Body of pancreas (tissue), 4 donors: ENCODE results near the gene PSMD1.

Source experiments
- POLR2A ChIP-seq, 3 donors: fragments of 450-650 bp; IDR thresholded peaks; one replicate each; pipeline ENCODE4 v1.6.1; 2016; ENCODE audit warnings: antibody characterized with exemption in 3 of 3, mild to moderate bottlenecking in 2 of 3
- TF ChIP-seq, protein P1 (sequence below), 7 experiments: fragments of 450-650 bp in 4 of 7; fragments of 200-600 bp in 3 of 7; sonication (generic) in 3 of 7; IDR thresholded peaks; one replicate each; pipeline ENCODE4 v1.5.1; 2016 to 2019; ENCODE audit warnings: antibody characterized with exemption in 7 of 7

DNA sequence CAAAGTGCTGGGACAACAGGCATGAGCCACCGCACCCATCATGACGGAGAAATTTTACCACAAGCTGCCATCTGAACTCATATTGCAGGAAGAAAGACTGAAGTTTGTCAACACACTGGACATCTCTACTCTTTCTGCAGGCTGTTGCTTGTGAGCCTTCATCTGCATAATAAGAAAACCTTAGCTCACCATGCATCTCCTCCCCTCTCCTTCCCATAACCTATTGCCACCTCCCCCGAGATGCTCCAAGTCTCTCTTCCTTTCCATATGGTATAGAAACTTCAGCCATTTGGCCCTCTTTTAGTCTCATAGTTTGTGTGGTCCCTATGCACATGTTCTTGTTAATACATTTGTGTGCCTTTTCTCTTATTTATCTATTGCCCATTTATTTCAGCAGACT is 38.5 kb upstream of the PSMD1 start:
- TF ChIP-seq, protein P1, sequence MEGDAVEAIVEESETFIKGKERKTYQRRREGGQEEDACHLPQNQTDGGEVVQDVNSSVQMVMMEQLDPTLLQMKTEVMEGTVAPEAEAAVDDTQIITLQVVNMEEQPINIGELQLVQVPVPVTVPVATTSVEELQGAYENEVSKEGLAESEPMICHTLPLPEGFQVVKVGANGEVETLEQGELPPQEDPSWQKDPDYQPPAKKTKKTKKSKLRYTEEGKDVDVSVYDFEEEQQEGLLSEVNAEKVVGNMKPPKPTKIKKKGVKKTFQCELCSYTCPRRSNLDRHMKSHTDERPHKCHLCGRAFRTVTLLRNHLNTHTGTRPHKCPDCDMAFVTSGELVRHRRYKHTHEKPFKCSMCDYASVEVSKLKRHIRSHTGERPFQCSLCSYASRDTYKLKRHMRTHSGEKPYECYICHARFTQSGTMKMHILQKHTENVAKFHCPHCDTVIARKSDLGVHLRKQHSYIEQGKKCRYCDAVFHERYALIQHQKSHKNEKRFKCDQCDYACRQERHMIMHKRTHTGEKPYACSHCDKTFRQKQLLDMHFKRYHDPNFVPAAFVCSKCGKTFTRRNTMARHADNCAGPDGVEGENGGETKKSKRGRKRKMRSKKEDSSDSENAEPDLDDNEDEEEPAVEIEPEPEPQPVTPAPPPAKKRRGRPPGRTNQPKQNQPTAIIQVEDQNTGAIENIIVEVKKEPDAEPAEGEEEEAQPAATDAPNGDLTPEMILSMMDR (IDR thresholded peaks at IDR 0.05) = no peak
- no peak for TF ChIP-seq POLR2A (IDR thresholded peaks at IDR 0.05)
